ENCODE data around the gene CCK.

DNA sequence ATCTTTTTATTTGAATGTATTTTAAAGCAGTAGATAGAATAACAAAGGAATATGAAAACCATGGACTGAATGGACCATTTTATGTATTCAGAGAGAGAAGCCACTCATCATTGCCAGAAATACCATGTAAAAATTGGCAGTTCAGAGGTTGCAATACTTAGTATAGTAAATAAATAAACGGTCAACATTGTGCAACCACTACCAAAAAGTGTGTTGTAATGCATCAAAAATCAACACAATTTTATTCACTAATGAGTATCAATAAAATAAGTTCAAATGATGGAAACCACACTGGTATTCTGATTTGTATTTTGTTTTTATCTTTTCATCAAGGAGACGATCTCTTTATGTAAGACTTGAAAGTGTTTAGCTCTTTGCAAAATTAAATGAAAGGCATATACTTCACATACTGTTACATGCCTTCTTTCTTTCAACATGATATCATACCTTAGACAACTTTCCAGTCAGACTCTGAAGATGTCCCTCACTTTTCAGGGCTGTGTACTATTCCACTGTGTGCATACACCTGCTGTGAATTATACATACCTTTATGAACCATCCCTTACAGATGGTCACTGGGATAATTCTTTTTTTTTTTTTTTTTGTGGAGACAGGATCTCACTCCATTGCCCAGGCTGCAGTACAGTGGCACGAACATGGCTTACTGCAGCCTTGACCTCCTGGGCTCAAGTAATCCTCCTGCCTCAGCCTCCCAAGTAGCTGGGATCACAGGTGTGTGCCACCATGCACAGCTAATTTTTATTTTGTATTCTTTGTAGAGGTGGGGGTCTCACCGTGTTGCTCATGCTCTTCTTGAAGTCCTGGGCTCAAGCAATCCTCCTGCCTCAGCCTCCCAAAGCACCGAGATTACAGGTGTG, 40.3 kb downstream of the CCK start:
- TF ChIP-seq, protein P1, sequence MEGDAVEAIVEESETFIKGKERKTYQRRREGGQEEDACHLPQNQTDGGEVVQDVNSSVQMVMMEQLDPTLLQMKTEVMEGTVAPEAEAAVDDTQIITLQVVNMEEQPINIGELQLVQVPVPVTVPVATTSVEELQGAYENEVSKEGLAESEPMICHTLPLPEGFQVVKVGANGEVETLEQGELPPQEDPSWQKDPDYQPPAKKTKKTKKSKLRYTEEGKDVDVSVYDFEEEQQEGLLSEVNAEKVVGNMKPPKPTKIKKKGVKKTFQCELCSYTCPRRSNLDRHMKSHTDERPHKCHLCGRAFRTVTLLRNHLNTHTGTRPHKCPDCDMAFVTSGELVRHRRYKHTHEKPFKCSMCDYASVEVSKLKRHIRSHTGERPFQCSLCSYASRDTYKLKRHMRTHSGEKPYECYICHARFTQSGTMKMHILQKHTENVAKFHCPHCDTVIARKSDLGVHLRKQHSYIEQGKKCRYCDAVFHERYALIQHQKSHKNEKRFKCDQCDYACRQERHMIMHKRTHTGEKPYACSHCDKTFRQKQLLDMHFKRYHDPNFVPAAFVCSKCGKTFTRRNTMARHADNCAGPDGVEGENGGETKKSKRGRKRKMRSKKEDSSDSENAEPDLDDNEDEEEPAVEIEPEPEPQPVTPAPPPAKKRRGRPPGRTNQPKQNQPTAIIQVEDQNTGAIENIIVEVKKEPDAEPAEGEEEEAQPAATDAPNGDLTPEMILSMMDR (IDR thresholded peaks at IDR 0.05) = no peak
- TF ChIP-seq POLR2AphosphoS5 (IDR thresholded peaks at IDR 0.05) (no peak), POLR2A (IDR thresholded peaks at IDR 0.05) (no peak), EP300 (IDR thresholded peaks at IDR 0.05; ENCODE audit: low read depth) (no peak)

Measured in transverse colon (tissue), 4 donors.